DOHH2 (cell line): ENCODE measurements around the gene FAM83C.

Experiments used
- H3F3A ChIP-seq: fragments of 200-600 bp; sonication (generic), shearing (Covaris generic); 2 replicates; pipeline ENCODE4 v1.6.0; 2016; ENCODE audit warnings: antibody characterized with exemption, mild to moderate bottlenecking; ENCODE audit not compliant: control insufficient read depth, insufficient read depth
- H3K27ac ChIP-seq: fragments of 200-600 bp; sonication (generic); 2 replicates; pipeline ENCODE4 v1.5.1; 2014; ENCODE audit warnings: low read depth, mild to moderate bottlenecking, low read length, moderate library complexity
- H3K27me3 ChIP-seq: fragments of 200-600 bp; sonication (generic); 2 replicates; pipeline ENCODE4 v1.6.1; 2014; ENCODE audit warnings: mild to moderate bottlenecking, low read length, mixed read lengths; ENCODE audit not compliant: control insufficient read depth
- H3K36me3 ChIP-seq: fragments of 200-600 bp; sonication (generic); 2 replicates; pipeline ENCODE4 v1.6.1; 2014; ENCODE audit warnings: mild to moderate bottlenecking, low read length, moderate library complexity, mixed read lengths; ENCODE audit not compliant: control insufficient read depth
- H3K4me1 ChIP-seq: fragments of 200-600 bp; sonication (generic); 2 replicates; pipeline ENCODE4 v1.6.1; 2014; ENCODE audit warnings: mild to moderate bottlenecking, low read length, mixed read lengths; ENCODE audit not compliant: control insufficient read depth
- H3K4me2 ChIP-seq: fragments of 200-600 bp; sonication (generic); 2 replicates; pipeline ENCODE4 v1.6.0; 2014; ENCODE audit warnings: mild to moderate bottlenecking, low read length, moderate library complexity
- H3K4me3 ChIP-seq: fragments of 200-600 bp; sonication (generic); 2 replicates; pipeline ENCODE4 v1.5.1; 2014; ENCODE audit warnings: mild to moderate bottlenecking, low read length, mixed read lengths
- H3K79me2 ChIP-seq: fragments of 200-600 bp; sonication (generic); 2 replicates; pipeline ENCODE4 v1.6.1; 2014; ENCODE audit warnings: mild to moderate bottlenecking, low read length, mixed read lengths; ENCODE audit not compliant: control insufficient read depth
- H3K9me2 ChIP-seq: fragments of 200-600 bp; sonication (generic); replicated peaks from 2 replicates; pipeline ENCODE4 v1.6.1; 2014; ENCODE audit warnings: mild to moderate bottlenecking, low read length, mixed read lengths; ENCODE audit not compliant: control insufficient read depth
- H3K9me3 ChIP-seq: fragments of 200-600 bp; sonication (generic); 2 replicates; pipeline ENCODE4 v1.6.1; 2014; ENCODE audit warnings: antibody characterized with exemption, low read length, mixed read lengths; ENCODE audit not compliant: control insufficient read depth, insufficient read depth
- H4K20me1 ChIP-seq: fragments of 200-600 bp; sonication (generic); 2 replicates; pipeline ENCODE4 v1.6.0; 2014; ENCODE audit warnings: low read depth, mild to moderate bottlenecking, antibody characterized with exemption, low read length, moderate library complexity; ENCODE audit not compliant: control insufficient read depth, insufficient read depth
- EZH2phosphoT487 ChIP-seq: fragments of 200-600 bp; sonication (generic); IDR thresholded peaks from 2 replicates; pipeline ENCODE4 v1.6.1; 2017; ENCODE audit warnings: borderline replicate concordance, mild to moderate bottlenecking, antibody characterized with exemption, low read length, moderate library complexity, mixed read lengths
- TF ChIP-seq, protein P1 (sequence below): fragments of 200-600 bp; sonication (generic); IDR thresholded peaks from one replicate; pipeline ENCODE4 v1.5.1; 2014; ENCODE audit warnings: antibody characterized with exemption, mild to moderate bottlenecking, low read depth, low read length; ENCODE audit not compliant: poor library complexity, severe bottlenecking

Gene FAM83C

GRCh38 chr20:35280523-35280922 is 11.7 kb downstream of the FAM83C start:
- Histone ChIP-seq H3K9me3 (no peaks in the 10 kb centered on the region), H3K4me2 (no peak overlapping the region), H3K36me3 (peaks cover 76% of the 10 kb centered on the region), H4K20me1 (peaks cover 11% of the 10 kb centered on the region; the same call in 1 of the 2 replicates), H3K27ac (no peak overlapping the region), H3K79me2 (peaks cover 58% of the 10 kb centered on the region), H3K4me1 (peaks cover 28% of the 10 kb centered on the region), H3F3A (peaks cover 20% of the 10 kb centered on the region), H3K27me3 (no peaks in the 10 kb centered on the region), H3K9me2 (no peaks in the 10 kb centered on the region), H3K4me3 (no peak overlapping the region)
- TF ChIP-seq, protein P1, sequence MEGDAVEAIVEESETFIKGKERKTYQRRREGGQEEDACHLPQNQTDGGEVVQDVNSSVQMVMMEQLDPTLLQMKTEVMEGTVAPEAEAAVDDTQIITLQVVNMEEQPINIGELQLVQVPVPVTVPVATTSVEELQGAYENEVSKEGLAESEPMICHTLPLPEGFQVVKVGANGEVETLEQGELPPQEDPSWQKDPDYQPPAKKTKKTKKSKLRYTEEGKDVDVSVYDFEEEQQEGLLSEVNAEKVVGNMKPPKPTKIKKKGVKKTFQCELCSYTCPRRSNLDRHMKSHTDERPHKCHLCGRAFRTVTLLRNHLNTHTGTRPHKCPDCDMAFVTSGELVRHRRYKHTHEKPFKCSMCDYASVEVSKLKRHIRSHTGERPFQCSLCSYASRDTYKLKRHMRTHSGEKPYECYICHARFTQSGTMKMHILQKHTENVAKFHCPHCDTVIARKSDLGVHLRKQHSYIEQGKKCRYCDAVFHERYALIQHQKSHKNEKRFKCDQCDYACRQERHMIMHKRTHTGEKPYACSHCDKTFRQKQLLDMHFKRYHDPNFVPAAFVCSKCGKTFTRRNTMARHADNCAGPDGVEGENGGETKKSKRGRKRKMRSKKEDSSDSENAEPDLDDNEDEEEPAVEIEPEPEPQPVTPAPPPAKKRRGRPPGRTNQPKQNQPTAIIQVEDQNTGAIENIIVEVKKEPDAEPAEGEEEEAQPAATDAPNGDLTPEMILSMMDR: no peak
- TF ChIP-seq EZH2phosphoT487: no peak

DNA sequence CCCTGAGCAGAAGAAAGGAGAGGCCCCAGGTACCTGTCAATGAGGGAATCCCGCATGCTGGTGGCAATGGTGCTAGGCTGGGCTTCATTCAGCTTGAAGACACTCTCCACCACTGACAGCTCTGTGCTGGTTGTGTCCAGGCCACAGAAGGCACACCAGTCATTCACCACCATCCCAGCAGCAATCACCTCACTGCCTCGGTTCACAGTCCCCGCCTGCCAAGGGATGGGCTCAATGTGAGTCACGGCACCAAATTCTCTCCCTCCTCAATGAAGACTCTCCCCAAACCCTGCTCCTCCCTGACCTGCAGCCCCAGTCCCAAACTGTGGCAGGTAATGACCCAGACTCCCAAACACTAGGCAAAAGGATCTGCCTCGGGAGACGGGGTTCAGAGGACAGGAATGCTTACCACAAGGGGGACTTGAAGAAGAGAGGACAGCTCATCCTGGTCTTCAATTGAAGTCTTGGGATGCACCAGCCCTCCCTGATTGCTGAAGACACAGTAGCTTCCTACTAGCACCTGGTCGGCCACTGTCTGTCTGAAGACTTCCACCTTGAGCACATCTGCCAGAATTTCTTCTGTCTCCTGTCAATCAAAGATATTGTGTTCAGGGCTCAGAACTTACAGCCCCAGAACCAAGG is 12.6 kb downstream of the FAM83C start:
- TF ChIP-seq EZH2phosphoT487: no peak
- TF ChIP-seq, protein P1: no peak
- peaks cover 11% of the 10 kb centered on the region; the same call in 1 of the 2 replicates for H4K20me1 ChIP-seq
- H3K4me1 ChIP-seq: peaks cover 20% of the 10 kb centered on the region
- H3K4me2 ChIP-seq: no peak overlapping the region
- H3K4me3 ChIP-seq: no peak overlapping the region
- H3K36me3 ChIP-seq: peaks cover 76% of the 10 kb centered on the region
- no peaks in the 10 kb centered on the region for H3K9me2 ChIP-seq
- no peaks in the 10 kb centered on the region for H3K27me3 ChIP-seq
- H3F3A ChIP-seq: peaks cover 19% of the 10 kb centered on the region
- H3K9me3 ChIP-seq: no peaks in the 10 kb centered on the region
- peaks cover 56% of the 10 kb centered on the region for H3K79me2 ChIP-seq
- no peak overlapping the region for H3K27ac ChIP-seq

DNA sequence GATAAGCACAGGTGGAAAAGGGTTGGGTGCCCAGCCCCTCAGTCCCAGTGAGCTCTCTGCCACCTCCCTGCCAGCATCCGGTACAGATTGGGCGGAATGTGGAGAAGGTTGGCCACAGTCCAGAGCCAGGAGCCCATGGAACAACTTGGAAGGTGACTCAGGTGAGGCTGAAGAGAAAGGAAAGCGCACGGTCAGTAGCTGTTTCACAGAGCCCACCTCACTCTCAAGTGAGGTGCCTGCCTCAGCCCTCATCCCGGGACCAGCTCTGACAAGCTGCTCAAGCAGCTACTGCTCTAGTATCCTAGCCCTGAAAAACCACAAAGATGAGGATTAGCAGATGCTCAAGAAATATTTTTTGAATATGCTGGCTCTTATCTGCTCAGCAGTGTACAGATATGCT is 13.2 kb downstream of the FAM83C start:
- H3K27me3 ChIP-seq: no peaks in the 10 kb centered on the region
- no peaks in the 10 kb centered on the region for H3K9me3 ChIP-seq
- peaks cover 72% of the 10 kb centered on the region for H3K36me3 ChIP-seq
- peaks cover 19% of the 10 kb centered on the region for H3F3A ChIP-seq
- peaks cover 11% of the 10 kb centered on the region; the same call in 1 of the 2 replicates for H4K20me1 ChIP-seq
- H3K27ac ChIP-seq: no peak overlapping the region
- H3K4me2 ChIP-seq: no peak overlapping the region
- TF ChIP-seq, protein P1: no peak
- TF ChIP-seq EZH2phosphoT487: no peak
- H3K4me3 ChIP-seq: no peak overlapping the region
- H3K9me2 ChIP-seq: no peaks in the 10 kb centered on the region
- H3K4me1 ChIP-seq: peaks cover 20% of the 10 kb centered on the region
- H3K79me2 ChIP-seq: peaks cover 50% of the 10 kb centered on the region
